ENCODE results near the gene LRP2.

- TF ChIP-seq POLR2A (IDR thresholded peaks at IDR 0.05) (no peak), CTCF (IDR thresholded peaks at IDR 0.05) (no peak)
Measured at GRCh38 chr2:169360984-169361705, 1.2 kb downstream of the LRP2 start.

All from lower leg skin (tissue), 3 donors.